K562 (cell line): Measurements from ENCODE around the gene RGPD4. TPM values are rescaled to one million over a fixed set of nuclear protein-coding genes. Genes with fewer than 3 reads are reported as not detected.

ENCODE experiments used
- ATAC-seq: fragments of 200-7000 bp; cut with Tn5 transposase; 3 replicates; pipeline ENCODE4 v1.9.1; 2020; ENCODE audit warnings: moderate library complexity
- BruUV-seq: library from RNA; stranded (reverse); fragments of 400-500 nt; replicated peaks from 2 replicates; lab custom pipeline; 2021; lab: Mats Ljungman, UMichigan
- CTCF ChIA-PET: fragments of 300-600 bp; formaldehyde crosslinking; extraction: SDS; loops from one replicate; lab custom pipeline; 2021; ENCODE audit warnings: low intra/inter-chr PET ratio; lab: Yijun Ruan, JAX
- POLR2A ChIA-PET: fragments of 300-600, 350-650 bp; sonication (Branson Sonifier 250); formaldehyde crosslinking; extraction: SDS; loops from one replicate; lab custom pipeline; 2021; ENCODE audit warnings: antibody characterized with exemption, inconsistent platforms; lab: Yijun Ruan, JAX
- DNase-seq, 4 experiments: peaks; one replicate each; pipeline versions ENCODE4 v3.0.0 to v3.0.0-alpha.2; 2011 to 2018; ENCODE audit warnings: low spot score in 3 of 4, mixed read lengths in 3 of 4; ENCODE audit errors: extremely low read depth in 1 of 4
- FAIRE-seq: peaks from 2 replicates; lab custom pipeline; 2011; peaks lifted over from hg19 to GRCh38; lab: Jason Lieb, UNC
- H2AFZ ChIP-seq: 2 replicates; pipeline ENCODE4 v1.6.0; 2011; ENCODE audit warnings: low read depth, low read length, control low read depth, inconsistent platforms
- H3K27ac ChIP-seq: fragments of 200-600 bp; 3 replicates; pipeline ENCODE4 v1.8.0; 2011; ENCODE audit warnings: low read depth, mild to moderate bottlenecking, control low read depth, inconsistent platforms, low read length, moderate library complexity, mixed read lengths; ENCODE audit errors: extremely low read depth
- H3K27me3 ChIP-seq, 2 experiments: fragments of 300-600 bp in 1 of 2; 2 replicates in 1 of 2; 3 replicates in 1 of 2; pipeline versions ENCODE4 v1.6.0 to v1.8.0; 2011; ENCODE audit warnings: inconsistent platforms in 2 of 2, low read length in 2 of 2, mild to moderate bottlenecking in 1 of 2, mixed read lengths in 1 of 2, moderate library complexity in 1 of 2; ENCODE audit not compliant: control insufficient read depth in 2 of 2, insufficient read depth in 2 of 2
- H3K36me3 ChIP-seq: fragments of 300-600 bp; 3 replicates; pipeline ENCODE4 v1.8.0; 2011; ENCODE audit warnings: mild to moderate bottlenecking, low read length, inconsistent platforms; ENCODE audit not compliant: control insufficient read depth, insufficient read depth
- H3K4me1 ChIP-seq, 2 experiments: fragments of 200-600 bp in 1 of 2; replicated peaks in 1 of 2; 2 replicates in 1 of 2; 3 replicates in 1 of 2; pipeline versions ENCODE4 v1.5.1 to v1.8.0; 2011; ENCODE audit warnings: inconsistent platforms in 2 of 2, low read length in 2 of 2, mild to moderate bottlenecking in 1 of 2, mixed read lengths in 1 of 2, moderate library complexity in 1 of 2; ENCODE audit not compliant: control insufficient read depth in 2 of 2, insufficient read depth in 2 of 2
- H3K4me2 ChIP-seq: 2 replicates; pipeline ENCODE4 v1.6.1; 2011; ENCODE audit warnings: low read length, control low read depth, inconsistent platforms, mixed read lengths; ENCODE audit not compliant: insufficient read depth
- H3K4me3 ChIP-seq: fragments of 200-600 bp; sonication (generic), shearing (Covaris generic); 2 replicates; pipeline ENCODE4 v1.5.1; 2016; ENCODE audit warnings: control low read depth, inconsistent platforms
- H3K79me2 ChIP-seq: fragments of 200-600 bp; 3 replicates; pipeline ENCODE4 v1.8.0; 2011; ENCODE audit warnings: low read length, inconsistent platforms; ENCODE audit not compliant: control insufficient read depth, insufficient read depth
- H3K9ac ChIP-seq, 2 experiments: 2 replicates each; pipeline versions ENCODE4 v1.6.0 to v1.6.1; 2011; ENCODE audit warnings: low read depth in 2 of 2, low read length in 2 of 2, control low read depth in 1 of 2, inconsistent platforms in 1 of 2, mild to moderate bottlenecking in 1 of 2, mixed read lengths in 1 of 2; ENCODE audit not compliant: insufficient read depth in 1 of 2
- H3K9me1 ChIP-seq: one replicate; pipeline ENCODE4 v1.6.0; 2011; ENCODE audit warnings: inconsistent platforms, mild to moderate bottlenecking, low read length, moderate library complexity; ENCODE audit not compliant: control insufficient read depth, insufficient read depth
- H3K9me3 ChIP-seq: replicated peaks from 2 replicates; pipeline ENCODE4 v1.5.1; 2011; ENCODE audit warnings: low read depth, low read length, inconsistent platforms; ENCODE audit not compliant: control insufficient read depth, insufficient read depth
- H4K20me1 ChIP-seq: replicated peaks from 2 replicates; pipeline ENCODE4 v1.6.1; 2011; ENCODE audit warnings: low read length, inconsistent platforms, mixed read lengths; ENCODE audit not compliant: control insufficient read depth, insufficient read depth
- CBX2 ChIP-seq: fragments of 200-600 bp; sonication (generic); IDR thresholded peaks from one replicate; pipeline ENCODE4 v1.6.1; 2012; ENCODE audit warnings: mild to moderate bottlenecking, low read length, inconsistent platforms; ENCODE audit not compliant: insufficient read depth, poor library complexity, severe bottlenecking
- COPS2 ChIP-seq: fragments of 450-650 bp; conservative IDR thresholded peaks from 2 replicates; pipeline ENCODE4 v1.6.1; 2016; ENCODE audit warnings: mild to moderate bottlenecking, moderate library complexity
- FUS ChIP-seq: fragments of 200-400 bp; formaldehyde crosslinking; optimal IDR thresholded peaks from 2 replicates; pipeline ENCODE3; 2017; ENCODE audit warnings: low read depth, low read length
- GABPB1 ChIP-seq: sonication (generic); formaldehyde crosslinking; IDR thresholded peaks from 2 replicates; pipeline ENCODE4 v1.8.0; 2022; ENCODE audit warnings: mild to moderate bottlenecking, missing genetic modification reagents
- NCOR1 ChIP-seq: fragments of 450-650 bp; IDR thresholded peaks from 2 replicates; pipeline ENCODE4 v1.6.1; 2016; ENCODE audit warnings: mild to moderate bottlenecking, moderate library complexity
- OTX1 ChIP-seq: fragments of 450-650 bp; formaldehyde crosslinking; IDR thresholded peaks from 2 replicates; pipeline ENCODE4 v1.4.0; 2022; ENCODE audit warnings: mild to moderate bottlenecking
- RNF2 ChIP-seq: sonication (generic); IDR thresholded peaks from 2 replicates; pipeline ENCODE4 v1.6.1; 2016
- SETDB1 ChIP-seq: IDR thresholded peaks from one replicate; pipeline ENCODE4 v1.6.1; 2012; ENCODE audit warnings: low read length, control low read depth, inconsistent platforms
- SLC30A9 ChIP-seq: fragments of 250-450 bp; sonication (Bioruptor Pico); IDR thresholded peaks from 2 replicates; pipeline ENCODE4 v1.8.0; 2022; ENCODE audit warnings: mild to moderate bottlenecking, moderate library complexity
- TAF15 ChIP-seq: fragments of 200-400 bp; formaldehyde crosslinking; IDR thresholded peaks from 2 replicates; pipeline ENCODE4 v1.6.1; 2017; ENCODE audit warnings: mild to moderate bottlenecking, low read depth, low read length, moderate library complexity
- ZNF146 ChIP-seq: IDR thresholded peaks from one replicate; pipeline ENCODE4 v1.6.1; 2018; ENCODE audit warnings: missing compliant biosample characterization; ENCODE audit not compliant: unreplicated experiment
- ZNF408 ChIP-seq: fragments of 250-450 bp; sonication (Bioruptor Pico); IDR thresholded peaks from 2 replicates; pipeline ENCODE4 v1.4.0; 2020; ENCODE audit warnings: low read depth, mild to moderate bottlenecking, moderate library complexity
- ZNF445 ChIP-seq: fragments of 250-450 bp; sonication (Bioruptor Pico); IDR thresholded peaks from 2 replicates; pipeline ENCODE4 v1.4.0; 2020; ENCODE audit warnings: low read depth, mild to moderate bottlenecking, moderate library complexity
- ZNF589 ChIP-seq: fragments of 200-800 bp; sonication (Bioruptor generic); IDR thresholded peaks from 2 replicates; pipeline ENCODE4 v1.6.1; 2016; ENCODE audit warnings: low read depth, missing genetic modification characterization, missing compliant biosample characterization
- WGBS: fragments of 100-300 bp; shearing (Covaris generic); methylation state at CpG from one replicate; pipeline ENCODE4 v1.1.6; 2016; ENCODE audit warnings: low coverage, mixed read lengths; ENCODE audit not compliant: insufficient coverage; ENCODE audit errors: missing lambda C conversion rate; 5-methylcytosine and 5-hydroxymethylcytosine counted together
- in situ Hi-C: fragments of 300-500 bp; cut with MboI; formaldehyde crosslinking; loops from 4 replicates; pipeline ENCODE4 v1.15.0; 2018; ENCODE audit warnings: inconsistent platforms, mixed read lengths
- intact Hi-C: fragments of 100-400 bp; cut with micrococcal nuclease; formaldehyde crosslinking; loops from 2 replicates; pipeline ENCODE4 v1.14.2; 2022
- polyA plus RNA-seq, 8 experiments: library from polyadenylated mRNA; depleted of rRNA in 4 of 8; stranded (reverse) in 5 of 8; unstranded in 3 of 8; fragments of >200 nt; fragmentation: Nextera tagmentation in 2 of 8; fragmentation: Illumina TruSeq in 1 of 8; extraction: Ambion mirVana in 2 of 8; extraction: Trizol in 1 of 8; gene quantifications; 2 replicates each; pipeline versions ENCODE4 v1.2.1 to v1.2.3, GENCODE V29; 2011 to 2014; ENCODE audit warnings: inconsistent platforms in 1 of 8, missing spikeins in 1 of 8
- total RNA-seq, 7 experiments: library from RNA; depleted of rRNA in 6 of 7; stranded (reverse); fragments of >200 nt in 6 of 7; fragmentation: Illumina TruSeq in 2 of 7; extraction: Trizol in 2 of 7; gene quantifications; 2 replicates each; pipeline versions ENCODE4 v1.2.1 to v1.2.3, GENCODE V29; 2011 to 2021; ENCODE audit warnings: low replicate concordance in 1 of 7
- TF ChIP-seq, protein P1 (sequence below): sonication (generic); formaldehyde crosslinking; IDR thresholded peaks from 2 replicates; pipeline ENCODE4 v1.8.0; 2022; ENCODE audit warnings: missing genetic modification reagents, mild to moderate bottlenecking, borderline replicate concordance
- TF ChIP-seq, protein P2 (sequence below): sonication (generic); formaldehyde crosslinking; IDR thresholded peaks from 2 replicates; pipeline ENCODE4 v1.4.0; 2020; ENCODE audit warnings: mild to moderate bottlenecking, missing genetic modification reagents
- TF ChIP-seq, protein P3 (sequence below): fragments of 450-650 bp; conservative IDR thresholded peaks from 2 replicates; pipeline ENCODE4 v1.6.1; 2016; ENCODE audit warnings: missing genetic modification characterization, low read depth, mild to moderate bottlenecking, control low read depth, missing compliant biosample characterization

RGPD4 gene
- total and polyA plus RNA-seq, 9 of the 15 experiments (the other 6 are each of a cell fraction or from before 2014, with no cell fraction given), result 0.04 TPM; not detected in 8

DNA sequence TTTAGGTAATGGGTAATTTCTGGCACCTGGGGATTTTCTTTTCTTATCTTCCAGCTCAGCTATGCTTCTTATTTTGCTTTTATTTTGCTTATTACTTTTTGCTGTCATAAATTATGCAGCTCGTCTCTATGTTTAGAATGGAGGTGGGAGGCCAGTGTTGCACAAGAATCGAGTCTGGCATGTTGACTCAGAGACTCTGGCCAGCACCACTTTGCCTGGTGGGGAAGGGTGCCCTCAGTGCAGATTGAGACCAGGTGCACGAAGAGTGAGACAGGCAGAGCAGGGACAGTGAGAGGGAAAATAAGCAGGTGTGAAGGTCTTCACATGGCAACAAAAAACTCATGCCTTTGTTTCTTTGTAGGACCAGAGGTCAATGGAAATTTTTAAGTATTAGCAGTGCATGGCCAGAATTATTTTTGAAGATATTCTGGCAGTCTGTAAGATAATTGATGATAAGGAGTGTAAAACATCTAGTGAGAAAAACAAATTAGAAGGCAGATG, 100.4 kb downstream of the RGPD4 start (continued):
- TF ChIP-seq CBX2 (no peak), ZNF589 (CRISPR knock-in tag) (no peak)

DNA sequence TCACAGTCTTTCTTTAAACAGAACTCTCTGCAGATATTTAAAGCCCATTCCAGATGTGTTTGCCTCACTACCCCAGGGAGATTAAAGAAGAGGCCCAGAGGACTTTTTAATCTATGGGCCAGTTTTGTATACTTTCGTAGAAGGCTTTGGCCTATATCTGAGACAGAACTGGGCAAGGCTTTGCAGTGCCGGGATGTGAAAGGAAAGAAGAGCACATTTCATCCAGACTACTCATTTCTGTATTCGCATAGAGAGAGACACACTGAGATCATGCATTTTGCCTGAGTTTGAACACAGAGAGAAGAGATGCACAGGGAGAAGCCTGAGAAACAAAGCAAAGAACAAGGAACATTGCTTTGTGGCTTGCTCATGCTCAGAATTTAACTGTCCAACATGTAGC, 104.7 kb downstream of the RGPD4 start:
- FAIRE-seq (no peak), DNase-seq (no peak), ATAC-seq (no peak)
- CTCF ChIA-PET, result no interaction called here
- BruUV-seq, result no TSS peak
- H2AFZ ChIP-seq, result no peak overlapping the region
- H3K4me3 ChIP-seq, result no peak overlapping the region
- no peaks in the 10 kb centered on the region for H3K9me1 ChIP-seq
- H3K79me2 ChIP-seq, result no peaks in the 10 kb centered on the region
- H3K4me2 ChIP-seq, result no peak overlapping the region
- in situ Hi-C loops, result loop anchor here (25.0 kb wide), 2 partner anchors 119 to 656 kb away; no protein-coding TSS in a partner anchor
- no peaks in the 10 kb centered on the region; a peak in 1 of 5 replicates for H3K27me3 ChIP-seq
- 2% methylated on average over 3 of the region's 3 CpGs for WGBS
- intact Hi-C loops, result no loop called here
- H3K27ac ChIP-seq, result no peak overlapping the region
- no peaks in the 10 kb centered on the region for H3K9me3 ChIP-seq
- POLR2A ChIA-PET, result no interaction called here
- H4K20me1 ChIP-seq, result no peaks in the 10 kb centered on the region
- H3K9ac ChIP-seq, result no peak overlapping the region
- H3K4me1 ChIP-seq, result no peaks in the 10 kb centered on the region
- no peaks in the 10 kb centered on the region for H3K36me3 ChIP-seq
- TF ChIP-seq, protein P1, sequence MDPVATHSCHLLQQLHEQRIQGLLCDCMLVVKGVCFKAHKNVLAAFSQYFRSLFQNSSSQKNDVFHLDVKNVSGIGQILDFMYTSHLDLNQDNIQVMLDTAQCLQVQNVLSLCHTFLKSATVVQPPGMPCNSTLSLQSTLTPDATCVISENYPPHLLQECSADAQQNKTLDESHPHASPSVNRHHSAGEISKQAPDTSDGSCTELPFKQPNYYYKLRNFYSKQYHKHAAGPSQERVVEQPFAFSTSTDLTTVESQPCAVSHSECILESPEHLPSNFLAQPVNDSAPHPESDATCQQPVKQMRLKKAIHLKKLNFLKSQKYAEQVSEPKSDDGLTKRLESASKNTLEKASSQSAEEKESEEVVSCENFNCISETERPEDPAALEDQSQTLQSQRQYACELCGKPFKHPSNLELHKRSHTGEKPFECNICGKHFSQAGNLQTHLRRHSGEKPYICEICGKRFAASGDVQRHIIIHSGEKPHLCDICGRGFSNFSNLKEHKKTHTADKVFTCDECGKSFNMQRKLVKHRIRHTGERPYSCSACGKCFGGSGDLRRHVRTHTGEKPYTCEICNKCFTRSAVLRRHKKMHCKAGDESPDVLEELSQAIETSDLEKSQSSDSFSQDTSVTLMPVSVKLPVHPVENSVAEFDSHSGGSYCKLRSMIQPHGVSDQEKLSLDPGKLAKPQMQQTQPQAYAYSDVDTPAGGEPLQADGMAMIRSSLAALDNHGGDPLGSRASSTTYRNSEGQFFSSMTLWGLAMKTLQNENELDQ, result no peak
- TF ChIP-seq GABPB1 (no peak), COPS2 (no peak), ZNF445 (CRISPR knock-in tag) (no peak), ZNF146 (CRISPR knock-in tag) (no peak), FUS (no peak), OTX1 (CRISPR knock-in tag) (no peak), SETDB1 (no peak), ZNF408 (CRISPR knock-in tag) (no peak), RNF2 (no peak), SLC30A9 (CRISPR knock-in tag) (no peak), TAF15 (no peak), NCOR1 (no peak)
- TF ChIP-seq, protein P2, sequence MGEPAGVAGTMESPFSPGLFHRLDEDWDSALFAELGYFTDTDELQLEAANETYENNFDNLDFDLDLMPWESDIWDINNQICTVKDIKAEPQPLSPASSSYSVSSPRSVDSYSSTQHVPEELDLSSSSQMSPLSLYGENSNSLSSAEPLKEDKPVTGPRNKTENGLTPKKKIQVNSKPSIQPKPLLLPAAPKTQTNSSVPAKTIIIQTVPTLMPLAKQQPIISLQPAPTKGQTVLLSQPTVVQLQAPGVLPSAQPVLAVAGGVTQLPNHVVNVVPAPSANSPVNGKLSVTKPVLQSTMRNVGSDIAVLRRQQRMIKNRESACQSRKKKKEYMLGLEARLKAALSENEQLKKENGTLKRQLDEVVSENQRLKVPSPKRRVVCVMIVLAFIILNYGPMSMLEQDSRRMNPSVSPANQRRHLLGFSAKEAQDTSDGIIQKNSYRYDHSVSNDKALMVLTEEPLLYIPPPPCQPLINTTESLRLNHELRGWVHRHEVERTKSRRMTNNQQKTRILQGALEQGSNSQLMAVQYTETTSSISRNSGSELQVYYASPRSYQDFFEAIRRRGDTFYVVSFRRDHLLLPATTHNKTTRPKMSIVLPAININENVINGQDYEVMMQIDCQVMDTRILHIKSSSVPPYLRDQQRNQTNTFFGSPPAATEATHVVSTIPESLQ (CRISPR knock-in tag), result no peak
- TF ChIP-seq, protein P3, sequence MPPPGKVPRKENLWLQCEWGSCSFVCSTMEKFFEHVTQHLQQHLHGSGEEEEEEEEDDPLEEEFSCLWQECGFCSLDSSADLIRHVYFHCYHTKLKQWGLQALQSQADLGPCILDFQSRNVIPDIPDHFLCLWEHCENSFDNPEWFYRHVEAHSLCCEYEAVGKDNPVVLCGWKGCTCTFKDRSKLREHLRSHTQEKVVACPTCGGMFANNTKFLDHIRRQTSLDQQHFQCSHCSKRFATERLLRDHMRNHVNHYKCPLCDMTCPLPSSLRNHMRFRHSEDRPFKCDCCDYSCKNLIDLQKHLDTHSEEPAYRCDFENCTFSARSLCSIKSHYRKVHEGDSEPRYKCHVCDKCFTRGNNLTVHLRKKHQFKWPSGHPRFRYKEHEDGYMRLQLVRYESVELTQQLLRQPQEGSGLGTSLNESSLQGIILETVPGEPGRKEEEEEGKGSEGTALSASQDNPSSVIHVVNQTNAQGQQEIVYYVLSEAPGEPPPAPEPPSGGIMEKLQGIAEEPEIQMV (tag), result no peak
